ENCODE data around the gene TGFBRAP1.

The TGFBRAP1 gene

DNA sequence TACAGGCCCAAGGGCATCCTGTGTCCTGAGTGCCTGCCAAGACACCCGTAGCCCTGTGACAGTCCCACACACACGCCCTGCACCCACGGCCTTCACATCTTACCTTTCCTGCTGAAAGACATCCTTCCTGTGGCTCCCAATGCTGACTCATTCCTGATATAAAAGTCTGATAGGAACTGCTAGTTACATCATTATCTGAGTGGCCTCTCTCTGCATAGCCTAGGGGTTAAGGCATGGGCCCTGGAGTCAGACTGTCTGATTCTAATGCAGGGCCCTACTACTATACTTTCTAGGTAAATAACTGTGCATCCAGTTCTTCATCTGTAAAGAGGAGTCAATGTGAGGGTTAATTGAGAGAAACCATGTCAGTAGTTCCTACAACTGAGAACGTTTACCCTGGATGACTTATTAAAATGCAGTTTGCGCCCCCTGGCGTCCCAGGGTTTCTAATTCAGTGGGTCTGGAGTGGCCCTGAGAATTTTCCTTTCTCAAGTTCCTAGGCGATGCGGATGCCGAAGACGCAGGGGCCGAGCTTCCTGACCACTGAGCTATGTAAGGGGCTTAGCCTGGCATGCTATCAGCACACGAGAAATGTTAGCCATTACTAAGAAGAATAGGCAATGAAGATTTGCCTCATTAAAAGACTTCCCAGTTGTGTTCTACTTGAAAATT is 94.0 kb downstream of the TGFBRAP1 start:
- peak; percentile 74 for DNase-seq (ENCODE audit: low spot score)

DNA sequence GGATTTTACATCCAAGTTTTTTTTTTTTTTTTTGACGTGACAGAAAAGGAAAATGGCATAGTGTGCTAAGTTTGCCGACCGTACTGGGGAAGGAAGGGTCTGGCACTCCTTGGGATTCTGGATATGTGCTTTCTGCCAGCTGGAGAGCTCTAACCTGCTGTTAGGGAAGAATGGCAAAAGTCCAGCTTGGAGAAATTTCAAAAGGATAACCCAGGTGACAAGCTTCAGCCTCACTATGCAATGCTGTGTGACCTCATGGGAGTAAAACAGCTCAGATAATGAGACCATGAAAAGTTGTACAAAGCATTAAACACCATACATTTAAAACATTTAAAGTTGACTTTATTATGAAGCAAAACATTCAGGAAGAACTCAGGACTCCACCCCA is 98.3 kb downstream of the TGFBRAP1 start:
- no peak for DNase-seq (ENCODE audit: low spot score)

DNA sequence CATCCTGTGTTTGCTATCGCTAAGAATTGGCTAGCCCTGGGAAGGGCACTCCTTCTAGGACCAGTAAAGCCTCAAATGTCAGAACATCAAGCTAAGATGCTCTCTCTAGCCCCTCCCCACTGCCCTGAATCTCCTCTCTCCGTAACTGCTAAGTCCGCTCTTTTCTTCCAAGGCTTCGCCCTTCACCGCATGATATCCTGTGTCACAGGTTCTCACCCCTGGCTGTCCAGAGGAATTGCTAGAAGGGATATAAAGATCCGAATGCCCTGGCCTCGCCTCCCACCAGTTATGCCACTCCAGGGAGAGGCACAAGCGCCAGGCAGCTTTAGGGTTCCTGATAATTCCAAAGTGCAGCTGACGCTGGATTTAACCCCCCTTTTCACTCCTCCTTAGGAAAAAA is 105.1 kb downstream of the TGFBRAP1 start:
- no peak for DNase-seq (ENCODE audit: low spot score)

DNA sequence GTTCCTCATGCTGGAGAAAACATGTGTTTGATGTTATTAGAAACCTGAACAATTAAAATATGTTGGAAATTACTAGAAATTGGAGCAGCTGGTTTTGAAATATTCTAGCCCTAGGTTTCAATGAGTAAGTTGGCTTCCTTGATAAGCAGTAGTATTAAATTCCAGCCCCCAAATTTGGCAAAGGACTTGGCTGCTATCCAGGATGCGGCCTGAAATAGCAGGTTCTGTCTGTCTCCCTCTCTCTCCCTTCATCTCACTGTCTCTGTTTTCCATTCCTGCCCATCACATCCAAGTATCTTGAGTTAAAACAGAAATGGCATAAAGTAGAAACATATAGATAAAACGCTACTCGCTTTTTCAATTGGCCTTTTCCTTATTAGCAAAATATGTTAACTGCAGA is 108.9 kb downstream of the TGFBRAP1 start:
- no peak for DNase-seq (ENCODE audit: low spot score)

DNA sequence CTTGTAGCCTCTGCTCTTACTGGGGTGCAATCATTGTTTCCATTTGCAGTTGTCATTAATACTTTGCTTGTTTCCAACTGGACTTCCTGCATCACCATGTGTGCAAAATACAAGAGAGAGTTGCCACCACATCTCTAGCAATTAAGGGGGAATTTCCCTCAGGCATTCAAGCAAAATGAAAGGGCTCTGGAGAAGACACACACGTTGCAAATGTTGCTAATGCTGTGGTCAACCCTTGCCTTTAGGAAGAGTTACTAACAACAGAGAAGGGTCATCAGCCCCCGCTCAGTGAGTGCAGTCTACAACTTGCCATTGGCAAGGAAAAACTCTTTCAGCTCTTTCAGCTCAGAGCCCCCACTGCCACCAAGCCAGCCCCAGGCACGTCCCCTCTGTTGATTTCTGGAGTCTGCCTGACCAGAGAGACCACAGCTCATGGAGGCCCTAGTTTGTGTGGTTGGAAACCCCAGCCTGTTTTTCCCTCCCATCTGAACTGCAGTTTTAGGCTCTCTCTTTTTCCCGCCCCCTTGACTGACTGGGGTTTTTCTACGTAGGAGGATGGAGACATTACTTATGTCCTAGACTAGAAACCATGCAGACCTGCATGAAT is 113.8 kb downstream of the TGFBRAP1 start:
- no peak for DNase-seq (ENCODE audit: low spot score)
